ENCODE results near the gene VANGL2.

DNA sequence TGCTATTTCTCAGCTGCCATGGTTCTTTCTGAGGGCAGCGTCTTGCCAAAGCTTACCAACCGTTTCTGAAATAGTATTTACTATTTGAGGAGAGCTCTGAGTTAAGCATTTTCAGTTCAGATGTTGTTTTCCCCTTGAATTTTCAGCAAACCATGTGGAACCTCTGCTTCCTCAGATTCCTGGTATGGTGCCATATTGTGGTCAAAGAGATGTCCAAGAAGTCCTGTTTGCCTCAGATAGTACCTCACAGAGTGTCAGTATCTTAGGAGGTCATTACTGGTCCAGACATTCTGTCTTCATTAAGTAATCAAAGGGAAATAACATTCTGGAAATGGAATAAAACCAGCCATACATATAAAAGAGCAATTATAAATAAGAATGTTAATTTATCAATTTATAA lies 36.6 kb downstream of the VANGL2 start:
- TF ChIP-seq POLR2AphosphoS5 (IDR thresholded peaks at IDR 0.05), result no peak
- TF ChIP-seq, protein P1, sequence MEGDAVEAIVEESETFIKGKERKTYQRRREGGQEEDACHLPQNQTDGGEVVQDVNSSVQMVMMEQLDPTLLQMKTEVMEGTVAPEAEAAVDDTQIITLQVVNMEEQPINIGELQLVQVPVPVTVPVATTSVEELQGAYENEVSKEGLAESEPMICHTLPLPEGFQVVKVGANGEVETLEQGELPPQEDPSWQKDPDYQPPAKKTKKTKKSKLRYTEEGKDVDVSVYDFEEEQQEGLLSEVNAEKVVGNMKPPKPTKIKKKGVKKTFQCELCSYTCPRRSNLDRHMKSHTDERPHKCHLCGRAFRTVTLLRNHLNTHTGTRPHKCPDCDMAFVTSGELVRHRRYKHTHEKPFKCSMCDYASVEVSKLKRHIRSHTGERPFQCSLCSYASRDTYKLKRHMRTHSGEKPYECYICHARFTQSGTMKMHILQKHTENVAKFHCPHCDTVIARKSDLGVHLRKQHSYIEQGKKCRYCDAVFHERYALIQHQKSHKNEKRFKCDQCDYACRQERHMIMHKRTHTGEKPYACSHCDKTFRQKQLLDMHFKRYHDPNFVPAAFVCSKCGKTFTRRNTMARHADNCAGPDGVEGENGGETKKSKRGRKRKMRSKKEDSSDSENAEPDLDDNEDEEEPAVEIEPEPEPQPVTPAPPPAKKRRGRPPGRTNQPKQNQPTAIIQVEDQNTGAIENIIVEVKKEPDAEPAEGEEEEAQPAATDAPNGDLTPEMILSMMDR (IDR thresholded peaks at IDR 0.05), result no peak
- no peak for TF ChIP-seq POLR2A (IDR thresholded peaks at IDR 0.05; ENCODE audit: low read depth)
